GM12878 (cell line): ENCODE data around the gene ALG11. TPM values are rescaled to one million over a fixed set of nuclear protein-coding genes. Genes with fewer than 3 reads are reported as not detected.

Experiments
- ATAC-seq: fragments of 200-7000 bp; cut with Tn5 transposase; 3 replicates; pipeline ENCODE4 v1.9.1; 2020; ENCODE audit warnings: mild to moderate bottlenecking, moderate library complexity
- BruUV-seq: library from RNA; stranded (reverse); fragments of 400-500 nt; replicated peaks from 2 replicates; lab custom pipeline; 2021; lab: Mats Ljungman, UMichigan
- CTCF ChIA-PET: fragments of 300-600 bp; sonication (Branson Sonifier 250); formaldehyde crosslinking; extraction: SDS; loops from one replicate; lab custom pipeline; 2021; ENCODE audit warnings: inconsistent platforms; lab: Yijun Ruan, JAX
- POLR2A ChIA-PET: fragments of 350-600 bp; formaldehyde crosslinking; extraction: SDS; loops from one replicate; lab custom pipeline; 2021; ENCODE audit warnings: inconsistent platforms; lab: Charles Lee
- RAD21 ChIA-PET: fragments of 300-600 bp; sonication (Branson Sonifier 250); formaldehyde crosslinking; loops from one replicate; lab custom pipeline; 2023; ENCODE audit warnings: antibody characterized with exemption; ENCODE audit not compliant: unreplicated experiment; lab: Charles Lee
- SMC1A ChIA-PET: fragments of 300-600 bp; sonication (Branson Sonifier 250); formaldehyde crosslinking; loops from one replicate; lab custom pipeline; 2023; ENCODE audit not compliant: unreplicated experiment, uncharacterized antibody; lab: Charles Lee
- DNase-seq: peaks from one replicate; pipeline ENCODE4 v3.0.0-alpha.2; 2011; ENCODE audit warnings: low read depth, low spot score
- FAIRE-seq: peaks from 3 replicates; lab custom pipeline; 2011; peaks lifted over from hg19 to GRCh38; lab: Jason Lieb, UNC
- H2AFZ ChIP-seq: 2 replicates; pipeline ENCODE4 v1.6.0; 2011; ENCODE audit warnings: low read depth, low read length, control low read depth; ENCODE audit not compliant: control insufficient read depth
- H3K27ac ChIP-seq: 2 replicates; pipeline ENCODE4 v1.5.1; 2011; ENCODE audit warnings: control low read depth; ENCODE audit not compliant: control insufficient read depth, insufficient read depth
- H3K27me3 ChIP-seq, 2 experiments: replicated peaks in 1 of 2; 2 replicates each; pipeline versions ENCODE4 v1.6.0 to v1.6.1; 2011; ENCODE audit warnings: low read length in 1 of 2; ENCODE audit not compliant: control insufficient read depth in 2 of 2, insufficient read depth in 2 of 2
- H3K36me3 ChIP-seq, 2 experiments: 2 replicates each; pipeline ENCODE4 v1.5.1; 2011; ENCODE audit warnings: low read length in 1 of 2; ENCODE audit not compliant: control insufficient read depth in 2 of 2, insufficient read depth in 2 of 2
- H3K4me1 ChIP-seq: 2 replicates; pipeline ENCODE4 v1.6.1; 2011; ENCODE audit warnings: mild to moderate bottlenecking, low read length, moderate library complexity, mixed read lengths; ENCODE audit not compliant: control insufficient read depth, insufficient read depth
- H3K4me2 ChIP-seq: 2 replicates; pipeline ENCODE4 v1.6.0; 2011; ENCODE audit warnings: control low read depth; ENCODE audit not compliant: control insufficient read depth, insufficient read depth
- H3K4me3 ChIP-seq: fragments of 200-600 bp; sonication (generic); 2 replicates; pipeline ENCODE4 v1.5.1; 2016
- H3K79me2 ChIP-seq: 2 replicates; pipeline ENCODE4 v1.6.0; 2011; ENCODE audit warnings: low read length; ENCODE audit not compliant: control insufficient read depth, insufficient read depth
- H3K9ac ChIP-seq: 2 replicates; pipeline ENCODE4 v1.8.0; 2011; ENCODE audit warnings: low read length, control low read depth, mixed read lengths; ENCODE audit not compliant: control insufficient read depth, insufficient read depth
- H3K9me3 ChIP-seq: replicated peaks from 3 replicates; pipeline ENCODE4 v1.5.1; 2011; ENCODE audit warnings: mild to moderate bottlenecking, low read length; ENCODE audit not compliant: control insufficient read depth, insufficient read depth
- H4K20me1 ChIP-seq: 2 replicates; pipeline ENCODE4 v1.6.0; 2011; ENCODE audit not compliant: control insufficient read depth, insufficient read depth
- BCL3 ChIP-seq: IDR thresholded peaks from 2 replicates; pipeline ENCODE4 v1.6.1; 2011; ENCODE audit warnings: borderline replicate concordance, low read depth, mild to moderate bottlenecking, moderate library complexity, low read length; ENCODE audit not compliant: insufficient read depth, poor library complexity, severe bottlenecking
- BRCA1 ChIP-seq: IDR thresholded peaks from 2 replicates; pipeline ENCODE4 v1.6.1; 2011; ENCODE audit warnings: low read depth, low read length, improper control_type of control experiment
- DPF2 ChIP-seq: fragments of 450-650 bp; IDR thresholded peaks from 2 replicates; pipeline ENCODE4 v1.6.1; 2017; ENCODE audit warnings: mild to moderate bottlenecking
- FOXK2 ChIP-seq: fragments of 450-650 bp; IDR thresholded peaks from 2 replicates; pipeline ENCODE4 v1.6.1; 2017; ENCODE audit warnings: mild to moderate bottlenecking, moderate library complexity
- HDGF ChIP-seq: fragments of 450-650 bp; IDR thresholded peaks from 2 replicates; pipeline ENCODE4 v1.6.1; 2016; ENCODE audit warnings: antibody characterized with exemption
- KDM1A ChIP-seq: fragments of 200-600 bp; sonication (generic); IDR thresholded peaks from 2 replicates; pipeline ENCODE4 v1.6.1; 2016; ENCODE audit warnings: borderline replicate concordance
- PBX3 ChIP-seq: IDR thresholded peaks from 2 replicates; pipeline ENCODE4 v1.6.1; 2011; ENCODE audit warnings: mild to moderate bottlenecking, low read depth, low read length, moderate library complexity; ENCODE audit not compliant: insufficient replicate concordance
- POLR2A ChIP-seq: IDR thresholded peaks from 2 replicates; pipeline ENCODE4 v1.6.1; 2011; ENCODE audit warnings: low read depth, mild to moderate bottlenecking, low read length
- RAD51 ChIP-seq: fragments of 450-650 bp; IDR thresholded peaks from 2 replicates; pipeline ENCODE4 v1.6.1; 2016; ENCODE audit warnings: moderate library complexity, mild to moderate bottlenecking, inconsistent platforms
- SMC3 ChIP-seq: IDR thresholded peaks from 2 replicates; pipeline ENCODE4 v1.6.1; 2011; ENCODE audit warnings: low read length, improper control_type of control experiment, borderline replicate concordance
- SREBF2 ChIP-seq: IDR thresholded peaks from 2 replicates; pipeline ENCODE4 v1.6.1; 2012; ENCODE audit warnings: mild to moderate bottlenecking, low read length
- WGBS: methylation state at CpG from one replicate; pipeline ENCODE4 v1.1.6; 2016; ENCODE audit warnings: low lambda C conversion rate; ENCODE audit not compliant: insufficient replicate concordance, insufficient coverage; ENCODE audit errors: missing lambda C conversion rate; 5-methylcytosine and 5-hydroxymethylcytosine counted together
- in situ Hi-C: fragments of 300-500 bp; cut with MboI; formaldehyde crosslinking; loops from 9 replicates; pipeline ENCODE4 v1.14.3; 2018; ENCODE audit warnings: mixed read lengths
- intact Hi-C: fragments of 100-400 bp; cut with micrococcal nuclease; formaldehyde crosslinking; loops from one replicate; pipeline ENCODE4 v1.14.2; 2022; ENCODE audit not compliant: unreplicated experiment
- polyA plus RNA-seq, 11 experiments: library from polyadenylated mRNA; depleted of rRNA in 4 of 11; unstranded in 6 of 11; stranded (reverse) in 5 of 11; fragments of >200 nt; fragmentation: Nextera tagmentation in 4 of 11; fragmentation: Illumina TruSeq in 1 of 11; extraction: Ambion mirVana in 4 of 11; extraction: Trizol in 1 of 11; gene quantifications; 1 replicate in 1 of 11; 2 replicates in 10 of 11; pipeline versions ENCODE4 v1.2.1 to v1.2.3, GENCODE V29; 2011 to 2016; ENCODE audit warnings: inconsistent platforms in 2 of 11, missing spikeins in 2 of 11, low read depth in 1 of 11
- total RNA-seq, 4 experiments: library from RNA; depleted of rRNA in 3 of 4; stranded (reverse); fragments of >200 nt in 3 of 4; fragmentation: Illumina TruSeq in 1 of 4; extraction: Trizol in 1 of 4; gene quantifications; 2 replicates each; pipeline versions ENCODE4 v1.2.1 to v1.2.3, GENCODE V29; 2013 to 2021
- TF ChIP-seq, protein P1 (sequence below): fragments of 450-650 bp; IDR thresholded peaks from 2 replicates; pipeline ENCODE4 v1.6.1; 2018; ENCODE audit warnings: mild to moderate bottlenecking, low read depth, moderate library complexity; ENCODE audit not compliant: partially characterized antibody
- TF ChIP-seq, protein P2 (sequence below): fragments of 450-650 bp; IDR thresholded peaks from 2 replicates; pipeline ENCODE4 v1.6.1; 2017; ENCODE audit warnings: antibody characterized with exemption, mild to moderate bottlenecking, moderate library complexity

ALG11 gene
- total and polyA plus RNA-seq, 10 of the 15 experiments (the other 5 are each of a cell fraction or from before 2014, with no cell fraction given) = 8.4 to 27.7 (median 15.6) TPM

- H3K4me2 ChIP-seq = no peak overlapping the region
- POLR2A ChIA-PET = no interaction called here
- no peaks in the 10 kb centered on the region for H3K4me1 ChIP-seq
- H3K9ac ChIP-seq = no peak overlapping the region
- no peak for FAIRE-seq
- no peaks in the 10 kb centered on the region for H3K36me3 ChIP-seq
- no peaks in the 10 kb centered on the region; a peak in 1 of 4 replicates for H3K27me3 ChIP-seq
- in situ Hi-C loops = no loop called here
- no peaks in the 10 kb centered on the region for H3K9me3 ChIP-seq
- H4K20me1 ChIP-seq = no peaks in the 10 kb centered on the region
- H3K79me2 ChIP-seq = no peaks in the 10 kb centered on the region
- no peak overlapping the region for H3K27ac ChIP-seq
- RAD21 ChIA-PET = interaction anchor here (0.9 kb wide), 1 partner anchor 17 kb away, joined by 5 read pairs; no protein-coding TSS in a partner anchor
- CTCF ChIA-PET = interaction anchor here (0.6 to 1.1 kb wide), 2 partner anchors 25 to 63 kb away, joined by 3 to 4 read pairs; no protein-coding TSS in a partner anchor
- SMC1A ChIA-PET = interaction anchor here (0.9 to 1.5 kb wide), 4 partner anchors 9 to 19 kb away, joined by 3 to 4 read pairs (median 4); no protein-coding TSS in a partner anchor
- no peak for ATAC-seq
- no peak overlapping the region for H3K4me3 ChIP-seq
- DNase-seq = no peak
- 0% methylated on average over 1 of the region's 1 CpG for WGBS
- no peak overlapping the region for H2AFZ ChIP-seq
- intact Hi-C loops = no loop called here
- no TSS peak for BruUV-seq
- TF ChIP-seq DPF2 (no peak), PBX3 (no peak), FOXK2 (no peak), SMC3 (no peak), KDM1A (no peak), SREBF2 (no peak), BCL3 (no peak), BRCA1 (no peak), HDGF (no peak), POLR2A (no peak), RAD51 (no peak)
- TF ChIP-seq, protein P1, sequence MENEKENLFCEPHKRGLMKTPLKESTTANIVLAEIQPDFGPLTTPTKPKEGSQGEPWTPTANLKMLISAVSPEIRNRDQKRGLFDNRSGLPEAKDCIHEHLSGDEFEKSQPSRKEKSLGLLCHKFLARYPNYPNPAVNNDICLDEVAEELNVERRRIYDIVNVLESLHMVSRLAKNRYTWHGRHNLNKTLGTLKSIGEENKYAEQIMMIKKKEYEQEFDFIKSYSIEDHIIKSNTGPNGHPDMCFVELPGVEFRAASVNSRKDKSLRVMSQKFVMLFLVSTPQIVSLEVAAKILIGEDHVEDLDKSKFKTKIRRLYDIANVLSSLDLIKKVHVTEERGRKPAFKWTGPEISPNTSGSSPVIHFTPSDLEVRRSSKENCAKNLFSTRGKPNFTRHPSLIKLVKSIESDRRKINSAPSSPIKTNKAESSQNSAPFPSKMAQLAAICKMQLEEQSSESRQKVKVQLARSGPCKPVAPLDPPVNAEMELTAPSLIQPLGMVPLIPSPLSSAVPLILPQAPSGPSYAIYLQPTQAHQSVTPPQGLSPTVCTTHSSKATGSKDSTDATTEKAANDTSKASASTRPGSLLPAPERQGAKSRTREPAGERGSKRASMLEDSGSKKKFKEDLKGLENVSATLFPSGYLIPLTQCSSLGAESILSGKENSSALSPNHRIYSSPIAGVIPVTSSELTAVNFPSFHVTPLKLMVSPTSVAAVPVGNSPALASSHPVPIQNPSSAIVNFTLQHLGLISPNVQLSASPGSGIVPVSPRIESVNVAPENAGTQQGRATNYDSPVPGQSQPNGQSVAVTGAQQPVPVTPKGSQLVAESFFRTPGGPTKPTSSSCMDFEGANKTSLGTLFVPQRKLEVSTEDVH = no peak
- TF ChIP-seq, protein P2, sequence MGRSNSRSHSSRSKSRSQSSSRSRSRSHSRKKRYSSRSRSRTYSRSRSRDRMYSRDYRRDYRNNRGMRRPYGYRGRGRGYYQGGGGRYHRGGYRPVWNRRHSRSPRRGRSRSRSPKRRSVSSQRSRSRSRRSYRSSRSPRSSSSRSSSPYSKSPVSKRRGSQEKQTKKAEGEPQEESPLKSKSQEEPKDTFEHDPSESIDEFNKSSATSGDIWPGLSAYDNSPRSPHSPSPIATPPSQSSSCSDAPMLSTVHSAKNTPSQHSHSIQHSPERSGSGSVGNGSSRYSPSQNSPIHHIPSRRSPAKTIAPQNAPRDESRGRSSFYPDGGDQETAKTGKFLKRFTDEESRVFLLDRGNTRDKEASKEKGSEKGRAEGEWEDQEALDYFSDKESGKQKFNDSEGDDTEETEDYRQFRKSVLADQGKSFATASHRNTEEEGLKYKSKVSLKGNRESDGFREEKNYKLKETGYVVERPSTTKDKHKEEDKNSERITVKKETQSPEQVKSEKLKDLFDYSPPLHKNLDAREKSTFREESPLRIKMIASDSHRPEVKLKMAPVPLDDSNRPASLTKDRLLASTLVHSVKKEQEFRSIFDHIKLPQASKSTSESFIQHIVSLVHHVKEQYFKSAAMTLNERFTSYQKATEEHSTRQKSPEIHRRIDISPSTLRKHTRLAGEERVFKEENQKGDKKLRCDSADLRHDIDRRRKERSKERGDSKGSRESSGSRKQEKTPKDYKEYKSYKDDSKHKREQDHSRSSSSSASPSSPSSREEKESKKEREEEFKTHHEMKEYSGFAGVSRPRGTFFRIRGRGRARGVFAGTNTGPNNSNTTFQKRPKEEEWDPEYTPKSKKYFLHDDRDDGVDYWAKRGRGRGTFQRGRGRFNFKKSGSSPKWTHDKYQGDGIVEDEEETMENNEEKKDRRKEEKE = no peak
These were observed 35.8 kb upstream of the ALG11 start for GRCh38 chr13:51976423-51976822.
